GM12878 (cell line): ENCODE data around the gene ZNF804B. TPM values are rescaled to one million over a fixed set of nuclear protein-coding genes. Genes with fewer than 3 reads are reported as not detected.

ENCODE experiments used
- ATAC-seq: fragments of 200-7000 bp; cut with Tn5 transposase; 3 replicates; pipeline ENCODE4 v1.9.1; 2020; ENCODE audit warnings: mild to moderate bottlenecking, moderate library complexity
- BruUV-seq: library from RNA; stranded (reverse); fragments of 400-500 nt; replicated peaks from 2 replicates; lab custom pipeline; 2021; lab: Mats Ljungman, UMichigan
- CTCF ChIA-PET: fragments of 300-600 bp; sonication (Branson Sonifier 250); formaldehyde crosslinking; extraction: SDS; loops from one replicate; lab custom pipeline; 2021; ENCODE audit warnings: inconsistent platforms; lab: Yijun Ruan, JAX
- POLR2A ChIA-PET: fragments of 350-600 bp; formaldehyde crosslinking; extraction: SDS; loops from one replicate; lab custom pipeline; 2021; ENCODE audit warnings: inconsistent platforms; lab: Charles Lee
- RAD21 ChIA-PET: fragments of 300-600 bp; sonication (Branson Sonifier 250); formaldehyde crosslinking; loops from one replicate; lab custom pipeline; 2023; ENCODE audit warnings: antibody characterized with exemption; ENCODE audit not compliant: unreplicated experiment; lab: Charles Lee
- SMC1A ChIA-PET: fragments of 300-600 bp; sonication (Branson Sonifier 250); formaldehyde crosslinking; loops from one replicate; lab custom pipeline; 2023; ENCODE audit not compliant: unreplicated experiment, uncharacterized antibody; lab: Charles Lee
- DNase-seq: peaks from one replicate; pipeline ENCODE4 v3.0.0-alpha.2; 2011; ENCODE audit warnings: low read depth, low spot score
- FAIRE-seq: peaks from 3 replicates; lab custom pipeline; 2011; peaks lifted over from hg19 to GRCh38; lab: Jason Lieb, UNC
- H2AFZ ChIP-seq: 2 replicates; pipeline ENCODE4 v1.6.0; 2011; ENCODE audit warnings: low read depth, low read length, control low read depth; ENCODE audit not compliant: control insufficient read depth
- H3K27ac ChIP-seq: 2 replicates; pipeline ENCODE4 v1.5.1; 2011; ENCODE audit warnings: control low read depth; ENCODE audit not compliant: control insufficient read depth, insufficient read depth
- H3K27me3 ChIP-seq, 2 experiments: replicated peaks in 1 of 2; 2 replicates each; pipeline versions ENCODE4 v1.6.0 to v1.6.1; 2011; ENCODE audit warnings: low read length in 1 of 2; ENCODE audit not compliant: control insufficient read depth in 2 of 2, insufficient read depth in 2 of 2
- H3K36me3 ChIP-seq, 2 experiments: 2 replicates each; pipeline ENCODE4 v1.5.1; 2011; ENCODE audit warnings: low read length in 1 of 2; ENCODE audit not compliant: control insufficient read depth in 2 of 2, insufficient read depth in 2 of 2
- H3K4me1 ChIP-seq: 2 replicates; pipeline ENCODE4 v1.6.1; 2011; ENCODE audit warnings: mild to moderate bottlenecking, low read length, moderate library complexity, mixed read lengths; ENCODE audit not compliant: control insufficient read depth, insufficient read depth
- H3K4me2 ChIP-seq: 2 replicates; pipeline ENCODE4 v1.6.0; 2011; ENCODE audit warnings: control low read depth; ENCODE audit not compliant: control insufficient read depth, insufficient read depth
- H3K4me3 ChIP-seq: fragments of 200-600 bp; sonication (generic); 2 replicates; pipeline ENCODE4 v1.5.1; 2016
- H3K79me2 ChIP-seq: 2 replicates; pipeline ENCODE4 v1.6.0; 2011; ENCODE audit warnings: low read length; ENCODE audit not compliant: control insufficient read depth, insufficient read depth
- H3K9ac ChIP-seq: 2 replicates; pipeline ENCODE4 v1.8.0; 2011; ENCODE audit warnings: low read length, control low read depth, mixed read lengths; ENCODE audit not compliant: control insufficient read depth, insufficient read depth
- H3K9me3 ChIP-seq: replicated peaks from 3 replicates; pipeline ENCODE4 v1.5.1; 2011; ENCODE audit warnings: mild to moderate bottlenecking, low read length; ENCODE audit not compliant: control insufficient read depth, insufficient read depth
- H4K20me1 ChIP-seq: 2 replicates; pipeline ENCODE4 v1.6.0; 2011; ENCODE audit not compliant: control insufficient read depth, insufficient read depth
- ATF3 ChIP-seq: IDR thresholded peaks from 2 replicates; pipeline ENCODE4 v1.6.1; 2011; ENCODE audit warnings: low read depth, mild to moderate bottlenecking, low read length, moderate library complexity, borderline replicate concordance; ENCODE audit errors: extremely low read depth
- DPF2 ChIP-seq: fragments of 450-650 bp; IDR thresholded peaks from 2 replicates; pipeline ENCODE4 v1.6.1; 2017; ENCODE audit warnings: mild to moderate bottlenecking
- EZH2 ChIP-seq: IDR thresholded peaks from 2 replicates; pipeline ENCODE4 v1.6.1; 2012; ENCODE audit warnings: low read depth, mild to moderate bottlenecking, control low read depth, inconsistent platforms, low read length, borderline replicate concordance; ENCODE audit not compliant: control insufficient read depth
- KDM1A ChIP-seq: fragments of 200-600 bp; sonication (generic); IDR thresholded peaks from 2 replicates; pipeline ENCODE4 v1.6.1; 2016; ENCODE audit warnings: borderline replicate concordance
- MTA2 ChIP-seq: fragments of 450-650 bp; IDR thresholded peaks from 2 replicates; pipeline ENCODE4 v1.6.1; 2016; ENCODE audit warnings: low read depth, mild to moderate bottlenecking, moderate library complexity
- NKRF ChIP-seq: fragments of 450-650 bp; conservative IDR thresholded peaks from 2 replicates; pipeline ENCODE4 v1.6.1; 2017; ENCODE audit warnings: mild to moderate bottlenecking, moderate library complexity
- NRF1 ChIP-seq: conservative IDR thresholded peaks from 2 replicates; pipeline ENCODE4 v1.6.1; 2011; ENCODE audit warnings: mild to moderate bottlenecking, low read depth, low read length, improper control_type of control experiment
- PBX3 ChIP-seq: IDR thresholded peaks from 2 replicates; pipeline ENCODE4 v1.6.1; 2011; ENCODE audit warnings: mild to moderate bottlenecking, low read depth, low read length, moderate library complexity; ENCODE audit not compliant: insufficient replicate concordance
- PKNOX1 ChIP-seq: fragments of 450-650 bp; IDR thresholded peaks from 2 replicates; pipeline ENCODE4 v1.6.1; 2016; ENCODE audit warnings: mild to moderate bottlenecking
- REST ChIP-seq: IDR thresholded peaks from 2 replicates; pipeline ENCODE4 v1.6.1; 2012; ENCODE audit warnings: mild to moderate bottlenecking, low read depth, low read length
- YY1 ChIP-seq: IDR thresholded peaks from 2 replicates; pipeline ENCODE4 v1.6.1; 2011; ENCODE audit warnings: low read depth, mild to moderate bottlenecking, low read length
- ZZZ3 ChIP-seq: IDR thresholded peaks from 2 replicates; pipeline ENCODE4 v1.6.1; 2011; ENCODE audit warnings: low read depth; ENCODE audit not compliant: control insufficient read depth, insufficient read length
- WGBS: methylation state at CpG from one replicate; pipeline ENCODE4 v1.1.6; 2016; ENCODE audit warnings: low lambda C conversion rate; ENCODE audit not compliant: insufficient replicate concordance, insufficient coverage; ENCODE audit errors: missing lambda C conversion rate; 5-methylcytosine and 5-hydroxymethylcytosine counted together
- in situ Hi-C: fragments of 300-500 bp; cut with MboI; formaldehyde crosslinking; loops from 9 replicates; pipeline ENCODE4 v1.14.3; 2018; ENCODE audit warnings: mixed read lengths
- intact Hi-C: fragments of 100-400 bp; cut with micrococcal nuclease; formaldehyde crosslinking; loops from one replicate; pipeline ENCODE4 v1.14.2; 2022; ENCODE audit not compliant: unreplicated experiment
- polyA plus RNA-seq, 11 experiments: library from polyadenylated mRNA; depleted of rRNA in 4 of 11; unstranded in 6 of 11; stranded (reverse) in 5 of 11; fragments of >200 nt; fragmentation: Nextera tagmentation in 4 of 11; fragmentation: Illumina TruSeq in 1 of 11; extraction: Ambion mirVana in 4 of 11; extraction: Trizol in 1 of 11; gene quantifications; 1 replicate in 1 of 11; 2 replicates in 10 of 11; pipeline versions ENCODE4 v1.2.1 to v1.2.3, GENCODE V29; 2011 to 2016; ENCODE audit warnings: inconsistent platforms in 2 of 11, missing spikeins in 2 of 11, low read depth in 1 of 11
- total RNA-seq, 4 experiments: library from RNA; depleted of rRNA in 3 of 4; stranded (reverse); fragments of >200 nt in 3 of 4; fragmentation: Illumina TruSeq in 1 of 4; extraction: Trizol in 1 of 4; gene quantifications; 2 replicates each; pipeline versions ENCODE4 v1.2.1 to v1.2.3, GENCODE V29; 2013 to 2021

Gene ZNF804B
- total and polyA plus RNA-seq, 10 of the 15 experiments (the other 5 are each of a cell fraction or from before 2014, with no cell fraction given), result not detected

- TF ChIP-seq PBX3 (no peak), EZH2 (no peak), YY1 (no peak)
Measured at GRCh38 chr7:89072081-89072480, 312.6 kb downstream of the ZNF804B start (continued).

- Histone ChIP-seq H3K36me3 (no peaks in the 10 kb centered on the region), H3K4me2 (no peak overlapping the region), H3K9ac (no peak overlapping the region), H4K20me1 (no peaks in the 10 kb centered on the region), H3K9me3 (no peaks in the 10 kb centered on the region), H2AFZ (no peak overlapping the region), H3K27ac (no peak overlapping the region), H3K4me3 (no peak overlapping the region), H3K79me2 (no peaks in the 10 kb centered on the region), H3K27me3 (no peaks in the 10 kb centered on the region), H3K4me1 (no peaks in the 10 kb centered on the region)
- POLR2A ChIA-PET, result no interaction called here
- in situ Hi-C loops (no loop called here), intact Hi-C loops (no loop called here)
- FAIRE-seq (no peak), ATAC-seq (no peak), DNase-seq (no peak)
- RAD21 ChIA-PET, result no interaction called here
- no TSS peak for BruUV-seq
- TF ChIP-seq DPF2 (no peak), ATF3 (no peak), ZZZ3 (no peak), NRF1 (no peak), NKRF (no peak), KDM1A (no peak), EZH2 (no peak), PKNOX1 (no peak), MTA2 (no peak), REST (no peak)
- CTCF ChIA-PET, result interaction anchor here (0.6 kb wide), 1 partner anchor 303 kb away, joined by 3 read pairs; no protein-coding TSS in a partner anchor
- 0% methylated on average over 2 of the region's 2 CpGs for WGBS
- SMC1A ChIA-PET, result no interaction called here
Measured at GRCh38 chr7:89073776-89074175, 314.3 kb downstream of the ZNF804B start.
